Kidney epithelial cell (primary cell): ENCODE results near the gene VEZT. TPM values are rescaled to one million over a fixed set of nuclear protein-coding genes. Genes with fewer than 3 reads are reported as not detected.

Experiments used
- DNase-seq: peaks from one replicate; pipeline ENCODE4 v3.0.0-alpha.2; 2010; ENCODE audit warnings: low read depth
- H3K27me3 ChIP-seq: 2 replicates; pipeline ENCODE4 v1.6.0; 2011; ENCODE audit warnings: low read length; ENCODE audit not compliant: control insufficient read depth, insufficient read depth
- H3K36me3 ChIP-seq: 2 replicates; pipeline ENCODE4 v1.5.1; 2011; ENCODE audit warnings: low read length; ENCODE audit not compliant: control insufficient read depth, insufficient read depth
- H3K4me3 ChIP-seq: 2 replicates; pipeline ENCODE4 v1.5.1; 2011; ENCODE audit warnings: low read depth, mild to moderate bottlenecking, control low read depth, low read length
- CTCF ChIP-seq: IDR thresholded peaks from 2 replicates; pipeline ENCODE4 v1.5.1; 2011; ENCODE audit warnings: mild to moderate bottlenecking, moderate library complexity, low read length, control low read depth, inconsistent platforms; ENCODE audit not compliant: insufficient read depth, poor library complexity, severe bottlenecking
- total RNA-seq: library from RNA; depleted of rRNA; stranded (reverse); fragments of >200 nt; gene quantifications from 2 replicates; pipeline ENCODE4 v1.2.3, GENCODE V29; 2015

Gene VEZT
- 82.6 and 82.7 TPM in 2 replicates for total RNA-seq

DNA sequence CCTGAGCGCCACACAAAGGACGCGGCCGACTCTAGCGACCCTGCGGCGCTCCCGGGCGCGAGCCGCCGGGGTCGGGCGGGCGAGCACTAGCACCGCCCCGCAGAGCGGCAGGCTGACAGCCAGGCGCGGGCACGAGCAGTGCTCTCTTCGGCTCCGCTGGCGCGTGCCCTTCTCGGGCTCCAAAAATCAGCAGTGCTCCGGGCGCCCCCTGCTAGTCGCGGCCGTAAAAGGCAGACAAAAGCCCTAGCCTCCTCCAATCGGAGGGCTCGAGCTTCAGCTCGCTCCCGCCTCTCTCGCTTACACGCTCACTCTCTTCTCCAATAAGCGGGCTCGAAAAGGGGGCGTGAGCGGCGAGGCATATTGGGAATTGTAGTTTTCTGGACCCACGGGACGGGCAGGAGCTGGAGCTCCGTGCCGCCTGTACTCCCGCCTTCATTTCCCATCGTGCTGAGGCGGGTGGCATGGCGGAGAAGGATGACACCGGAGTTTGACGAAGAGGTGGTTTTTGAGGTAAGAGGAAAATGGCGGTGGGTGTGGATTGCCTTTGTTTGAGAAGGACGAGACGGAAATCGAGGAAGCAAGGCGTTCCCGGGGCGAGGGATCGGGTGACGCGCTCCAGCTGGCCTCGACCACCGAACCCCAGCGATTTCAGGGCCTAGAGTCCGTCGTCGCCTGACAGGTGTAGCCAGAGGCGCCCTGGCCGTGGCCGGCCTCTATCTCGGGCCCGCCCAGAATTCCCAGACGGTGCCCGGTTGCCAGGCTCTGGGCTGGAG, at the start of gene VEZT, which contains the start of gene FGD6:
Gene VEZT (plus strand): TSS at position 431 of the 773 bp plus-strand sequence. CDS start 44 bp downstream, at position 475.
Gene FGD6 (minus strand): TSS at position 91 of the 773 bp plus-strand sequence. CDS start 227 bp downstream, outside the sequence.
- Histone ChIP-seq H3K27me3 (no peaks in the 10 kb centered on the region), H3K36me3 (no peaks in the 10 kb centered on the region), H3K4me3 (peak within 1 kb of the TSS; percentile 94)
- DNase-seq = peak; percentile 97
- TF ChIP-seq CTCF = peak; percentile 63

DNA sequence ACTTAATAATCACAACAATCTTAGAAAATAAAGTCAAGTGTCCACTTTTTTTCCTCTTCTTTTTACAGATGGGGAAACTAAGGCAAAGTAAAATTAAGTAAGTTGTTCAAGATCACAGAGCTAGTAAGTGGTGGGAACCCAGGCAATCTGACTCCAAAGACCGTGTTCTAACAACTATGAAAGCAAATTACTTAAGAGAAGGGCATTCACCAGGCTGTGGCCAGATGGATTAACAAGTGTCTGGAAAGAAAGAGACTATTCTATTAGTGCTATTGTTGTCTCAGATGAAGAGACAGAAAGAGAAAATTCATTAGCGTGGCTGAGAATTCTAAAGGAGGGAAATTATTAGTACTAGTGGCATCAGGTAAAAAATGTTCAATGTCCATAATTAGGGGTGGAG, 48.9 kb upstream of the VEZT start:
- TF ChIP-seq CTCF = no peak
- Histone ChIP-seq H3K4me3 (no peak overlapping the region), H3K27me3 (no peaks in the 10 kb centered on the region), H3K36me3 (no peaks in the 10 kb centered on the region)
- no peak for DNase-seq

DNA sequence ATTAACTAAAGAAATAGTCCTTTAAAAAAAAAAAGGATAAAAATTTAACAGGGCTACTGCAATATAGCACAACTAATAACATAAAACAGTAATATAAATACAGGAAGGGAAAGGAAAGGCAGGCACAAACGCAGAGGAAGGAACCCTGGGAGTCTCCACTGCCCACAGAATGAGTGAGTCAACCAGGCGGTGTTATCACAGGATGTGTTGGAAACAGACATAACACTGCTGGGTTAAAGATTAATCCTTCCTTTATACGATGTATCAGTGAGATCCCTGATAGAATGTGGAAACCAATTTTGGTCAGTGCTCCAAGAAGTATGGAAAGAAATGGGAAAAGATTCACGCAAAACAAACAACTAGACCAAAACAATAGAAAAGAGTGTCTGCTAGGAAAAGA, 48.2 kb upstream of the VEZT start:
- TF ChIP-seq CTCF = no peak
- DNase-seq = peak; percentile 90
- Histone ChIP-seq H3K4me3 (no peak overlapping the region), H3K36me3 (no peaks in the 10 kb centered on the region), H3K27me3 (no peaks in the 10 kb centered on the region)

DNA sequence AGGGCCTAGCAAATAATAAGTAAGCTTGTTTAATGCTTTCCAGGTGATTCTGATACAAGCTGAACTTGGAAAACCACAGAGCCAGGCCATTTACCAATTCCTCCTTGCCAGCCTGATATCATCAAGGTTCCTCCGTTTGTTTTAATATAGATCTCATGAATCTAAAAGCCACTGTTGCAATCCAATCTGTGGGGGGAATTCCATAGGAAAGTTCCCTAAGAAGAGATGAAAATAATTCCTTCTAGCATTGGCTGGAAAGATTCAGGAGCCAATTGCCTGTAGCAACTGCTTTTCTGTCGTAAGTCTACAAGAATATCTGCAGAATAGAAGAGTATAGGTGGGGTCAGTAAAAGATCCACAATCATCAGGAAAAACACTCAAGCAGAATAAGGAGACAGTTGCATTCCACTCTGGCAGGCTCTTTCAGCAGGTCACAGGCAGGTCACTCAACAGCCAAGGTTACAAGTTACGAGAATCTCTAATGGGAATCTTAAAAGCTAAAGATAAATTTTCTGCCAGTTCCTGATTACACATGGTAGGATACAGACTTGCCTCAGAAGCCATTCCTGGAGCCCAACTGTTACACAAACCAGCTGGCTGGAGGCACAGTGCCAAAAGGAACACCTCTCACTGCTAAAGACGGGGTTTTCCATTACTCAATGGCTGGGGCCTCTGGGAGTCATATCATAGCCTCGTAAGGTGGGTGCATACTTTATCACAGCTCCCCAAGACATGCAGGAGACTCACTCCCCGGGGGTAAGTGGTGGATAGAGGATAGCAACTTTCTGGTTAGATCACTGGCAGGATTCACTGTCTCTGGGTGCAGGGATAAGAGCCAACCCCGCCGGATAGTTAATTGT, 44.0 kb upstream of the VEZT start:
- TF ChIP-seq CTCF = no peak
- H3K36me3 ChIP-seq = no peaks in the 10 kb centered on the region
- no peaks in the 10 kb centered on the region for H3K27me3 ChIP-seq
- H3K4me3 ChIP-seq = no peak overlapping the region
- DNase-seq = peak; percentile 72

DNA sequence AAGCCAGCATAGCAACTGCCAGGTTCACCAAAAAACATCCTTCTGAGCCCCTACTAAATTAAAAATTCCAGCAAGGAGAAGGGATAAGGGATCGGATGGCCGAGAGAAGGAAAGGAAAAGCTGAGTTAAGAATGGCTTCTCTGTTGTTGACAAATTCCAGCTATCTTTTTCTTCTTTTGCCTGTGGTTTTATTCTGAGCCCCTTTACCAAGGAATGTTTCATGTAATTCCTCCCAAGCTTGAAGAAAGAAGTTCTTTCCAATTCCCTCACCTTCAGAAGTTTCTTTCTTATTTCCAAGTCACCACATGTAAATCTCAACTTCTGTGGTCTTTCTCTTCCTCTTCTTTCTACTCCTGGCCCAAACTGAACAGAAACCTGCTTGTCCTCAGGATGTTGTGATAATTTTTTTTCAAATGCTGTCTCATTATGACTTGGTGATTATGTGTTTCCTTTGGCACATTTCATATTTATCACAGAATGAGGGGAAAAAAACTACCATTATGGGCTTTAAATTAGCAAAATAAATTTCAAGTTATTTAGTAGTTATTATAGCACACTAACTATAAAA, 40.3 kb upstream of the VEZT start:
- DNase-seq = no peak
- Histone ChIP-seq H3K27me3 (no peaks in the 10 kb centered on the region), H3K36me3 (no peaks in the 10 kb centered on the region), H3K4me3 (no peak overlapping the region)
- TF ChIP-seq CTCF = no peak
